Right lobe of liver (tissue), 4 donors: Measurements from ENCODE around the gene MAP3K20.

Experiments used
- CTCF ChIP-seq, 4 donors: fragments of 200-600 bp in 3 of 4; fragments of 450-650 bp in 1 of 4; IDR thresholded peaks; one replicate each; pipeline versions ENCODE4 v1.5.1 to v1.8.0; 2016 to 2022; ENCODE audit warnings: antibody characterized with exemption in 4 of 4, mild to moderate bottlenecking in 2 of 4
- POLR2A ChIP-seq: fragments of 450-650 bp; IDR thresholded peaks from one replicate; pipeline ENCODE4 v1.6.1; 2017; ENCODE audit warnings: antibody characterized with exemption, mild to moderate bottlenecking
- donor health status: DM: no; HTN: no; CAD: no.
- donor health status: DM: no; HTN: no; CAD: no.
- donor health status: DM: no; HTN: yes; CAD: no.

GRCh38 chr2:173226899-173227698 is 151.5 kb downstream of the MAP3K20 start:
- TF ChIP-seq CTCF (IDR thresholded peaks at IDR 0.05) (no peak), POLR2A (no peak)
